CD4-positive, alpha-beta T cell (primary cell): ENCODE measurements around the gene JAG1. TPM values are rescaled to one million over a fixed set of nuclear protein-coding genes. Genes with fewer than 3 reads are reported as not detected.

Experiments
- ATAC-seq: fragments of 200-7000 bp; cut with Tn5 transposase; one replicate; pipeline ENCODE4 v1.10.0; 2022; ENCODE audit warnings: mild to moderate bottlenecking; ENCODE audit not compliant: poor library complexity
- CTCF ChIA-PET: fragments of 350-600 bp; sonication (Branson Sonifier 250); formaldehyde crosslinking; loops from one replicate; lab custom pipeline; 2021; ENCODE audit warnings: antibody characterized with exemption, inconsistent platforms; lab: Charles Lee
- POLR2A ChIA-PET: fragments of 350-600 bp; sonication (Branson Sonifier 250); formaldehyde crosslinking; loops from one replicate; lab custom pipeline; 2021; ENCODE audit warnings: antibody characterized with exemption, inconsistent platforms; lab: Charles Lee
- DNase-seq, 14 experiments: peaks; one replicate each; pipeline ENCODE4 v3.0.0-alpha.2; 2013 to 2020; ENCODE audit warnings: mixed read lengths in 2 of 14
- H3K27ac ChIP-seq, 2 donors: one replicate each; pipeline versions ENCODE4 v1.5.1 to v1.7.0; 2013; ENCODE audit warnings: low read length in 2 of 2, low read depth in 1 of 2, mild to moderate bottlenecking in 1 of 2
- H3K27me3 ChIP-seq, 2 experiments: 1 replicate in 1 of 2; 2 replicates in 1 of 2; pipeline versions ENCODE4 v1.6.1 to v1.7.0; 2013; ENCODE audit warnings: low read length in 2 of 2, control low read depth in 1 of 2, mild to moderate bottlenecking in 1 of 2, moderate library complexity in 1 of 2; ENCODE audit not compliant: insufficient read depth in 2 of 2, control insufficient read depth in 1 of 2
- H3K36me3 ChIP-seq: one replicate; pipeline ENCODE4 v1.6.1; 2013; ENCODE audit warnings: low read length, control low read depth; ENCODE audit not compliant: insufficient read depth
- H3K4me1 ChIP-seq: one replicate; pipeline ENCODE4 v1.6.1; 2013; ENCODE audit warnings: low read length, control low read depth; ENCODE audit not compliant: insufficient read depth
- H3K4me3 ChIP-seq: one replicate; pipeline ENCODE4 v1.5.1; 2013; ENCODE audit warnings: mild to moderate bottlenecking, low read length, moderate library complexity
- H3K9me3 ChIP-seq, 2 experiments: 1 replicate in 1 of 2; 2 replicates in 1 of 2; pipeline versions ENCODE4 v1.6.1 to v1.7.0; 2013; ENCODE audit warnings: low read length in 2 of 2, mild to moderate bottlenecking in 2 of 2, control low read depth in 1 of 2, moderate library complexity in 1 of 2; ENCODE audit not compliant: control insufficient read depth in 1 of 2, insufficient read depth in 1 of 2
- H3K27ac Mint-ChIP-seq: one replicate; pipeline ENCODE4 v1.8.0; 2020; ENCODE audit warnings: mixed read lengths
- H3K27me3 Mint-ChIP-seq: one replicate; pipeline ENCODE4 v1.8.0; 2021; ENCODE audit warnings: mixed read lengths
- H3K36me3 Mint-ChIP-seq: one replicate; pipeline ENCODE4 v1.8.0; 2021; ENCODE audit warnings: low read depth, mixed read lengths
- H3K4me1 Mint-ChIP-seq: one replicate; pipeline ENCODE4 v1.8.0; 2021; ENCODE audit warnings: low read depth, mixed read lengths
- H3K4me3 Mint-ChIP-seq: one replicate; pipeline ENCODE4 v1.8.0; 2020; ENCODE audit warnings: mild to moderate bottlenecking, mixed read lengths
- H3K9me3 Mint-ChIP-seq: one replicate; pipeline ENCODE4 v1.8.0; 2020; ENCODE audit warnings: mixed read lengths
- intact Hi-C, 2 experiments: fragments of 100-400 bp; cut with DNase I in 1 of 2; cut with micrococcal nuclease in 1 of 2; formaldehyde crosslinking; loops; one replicate each; pipeline versions ENCODE4 v1.15.1 to v1.9.0; 2023 to 2025; cut with DNase I, micrococcal nuclease
- total RNA-seq, 174 experiments: library from RNA in 2 of 174; stranded (reverse) in 2 of 174; gene quantifications; one replicate each; pipeline ENCODE4 v1.2.3 and lab custom pipeline; 2021 to 2026
- TF ChIP-seq, protein P1 (sequence below): fragments of 200-600 bp; IDR thresholded peaks from one replicate; pipeline ENCODE4 v1.8.0; 2022; ENCODE audit warnings: antibody characterized with exemption, mild to moderate bottlenecking

Gene JAG1
- total RNA-seq, 2 experiments from 2014 or later, result 0.77 to 1.2 TPM

DNA sequence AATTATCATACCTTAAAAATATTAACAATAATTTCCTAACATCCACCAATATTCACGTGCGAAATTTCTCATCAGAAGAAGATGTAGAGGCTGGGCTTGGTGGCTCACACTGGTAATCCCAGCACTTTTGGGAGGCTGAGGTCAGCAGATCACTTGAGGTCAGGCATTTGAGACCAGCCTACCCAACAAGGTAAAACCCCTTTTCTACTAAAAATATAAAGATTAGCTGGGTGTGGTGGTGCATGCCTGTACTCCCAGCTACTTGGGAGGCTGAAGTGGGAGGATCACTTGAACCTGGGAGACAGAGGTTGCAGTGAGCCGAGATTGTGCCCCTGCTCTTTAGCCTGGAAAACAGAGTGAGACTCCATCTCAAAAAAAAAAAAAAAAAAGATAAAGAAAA lies 36.1 kb upstream of the JAG1 start:
- Histone ChIP-seq H3K9me3 (peaks cover 0 to 3% of the 10 kb centered on the region in 2 experiments), H3K36me3 (no peaks in the 10 kb centered on the region), H3K4me1 (no peaks in the 10 kb centered on the region), H3K27ac (no peak overlapping the region), H3K27me3 (peaks cover 0 to 4% of the 10 kb centered on the region in 2 experiments), H3K4me3 (no peak overlapping the region)
- Mint-ChIP-seq H3K4me1 (no peaks in the 10 kb centered on the region), H3K36me3 (no peaks in the 10 kb centered on the region), H3K27me3 (peaks cover 15% of the 10 kb centered on the region), H3K27ac (no peak overlapping the region), H3K4me3 (no peak overlapping the region), H3K9me3 (no peaks in the 10 kb centered on the region)
- POLR2A ChIA-PET, result no interaction called here
- no peak for ATAC-seq
- CTCF ChIA-PET, result no interaction called here
- no peak for DNase-seq
- intact Hi-C loops, result no loop called here
- TF ChIP-seq, protein P1, sequence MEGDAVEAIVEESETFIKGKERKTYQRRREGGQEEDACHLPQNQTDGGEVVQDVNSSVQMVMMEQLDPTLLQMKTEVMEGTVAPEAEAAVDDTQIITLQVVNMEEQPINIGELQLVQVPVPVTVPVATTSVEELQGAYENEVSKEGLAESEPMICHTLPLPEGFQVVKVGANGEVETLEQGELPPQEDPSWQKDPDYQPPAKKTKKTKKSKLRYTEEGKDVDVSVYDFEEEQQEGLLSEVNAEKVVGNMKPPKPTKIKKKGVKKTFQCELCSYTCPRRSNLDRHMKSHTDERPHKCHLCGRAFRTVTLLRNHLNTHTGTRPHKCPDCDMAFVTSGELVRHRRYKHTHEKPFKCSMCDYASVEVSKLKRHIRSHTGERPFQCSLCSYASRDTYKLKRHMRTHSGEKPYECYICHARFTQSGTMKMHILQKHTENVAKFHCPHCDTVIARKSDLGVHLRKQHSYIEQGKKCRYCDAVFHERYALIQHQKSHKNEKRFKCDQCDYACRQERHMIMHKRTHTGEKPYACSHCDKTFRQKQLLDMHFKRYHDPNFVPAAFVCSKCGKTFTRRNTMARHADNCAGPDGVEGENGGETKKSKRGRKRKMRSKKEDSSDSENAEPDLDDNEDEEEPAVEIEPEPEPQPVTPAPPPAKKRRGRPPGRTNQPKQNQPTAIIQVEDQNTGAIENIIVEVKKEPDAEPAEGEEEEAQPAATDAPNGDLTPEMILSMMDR, result no peak

DNA sequence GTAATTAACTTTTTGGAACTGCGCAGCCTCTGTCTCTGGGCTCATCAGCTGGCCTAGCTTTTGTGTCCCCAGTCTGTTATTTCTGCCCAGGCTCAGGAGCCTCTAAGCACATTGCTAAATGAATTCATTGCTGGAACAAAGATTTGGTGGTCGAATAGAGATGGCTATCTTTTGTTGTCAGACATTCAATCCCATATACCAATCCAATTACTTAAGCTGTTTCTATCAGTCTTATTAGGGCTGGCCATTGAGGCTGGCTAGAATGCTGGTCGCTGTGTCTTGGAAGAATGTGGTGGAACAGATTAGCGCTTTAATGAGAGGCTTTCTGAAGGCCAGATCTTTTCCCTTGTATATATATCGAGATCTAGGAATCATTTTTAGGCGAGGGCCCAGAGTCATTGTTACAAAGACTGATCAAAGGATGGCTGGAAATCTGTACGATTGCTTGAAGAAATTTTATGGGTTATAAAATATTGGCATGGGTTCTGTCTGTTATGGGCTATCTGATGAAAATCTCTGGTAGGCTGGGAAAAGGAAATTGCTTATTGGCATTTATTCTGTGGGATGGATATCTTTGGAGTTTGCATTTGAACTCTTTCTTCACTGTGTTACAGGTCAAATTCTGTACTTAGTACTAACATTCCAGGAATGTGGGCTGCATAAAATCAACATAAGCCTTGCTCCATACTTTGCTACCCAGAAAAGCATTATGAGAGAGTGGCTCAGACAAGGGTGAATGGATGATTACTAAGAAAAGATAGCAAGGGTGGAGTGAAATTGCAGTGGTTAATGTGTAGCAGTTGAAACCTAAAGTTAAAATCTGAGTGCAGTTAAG lies 34.8 kb upstream of the JAG1 start:
- ATAC-seq, result no peak
- POLR2A ChIA-PET, result no interaction called here

DNA sequence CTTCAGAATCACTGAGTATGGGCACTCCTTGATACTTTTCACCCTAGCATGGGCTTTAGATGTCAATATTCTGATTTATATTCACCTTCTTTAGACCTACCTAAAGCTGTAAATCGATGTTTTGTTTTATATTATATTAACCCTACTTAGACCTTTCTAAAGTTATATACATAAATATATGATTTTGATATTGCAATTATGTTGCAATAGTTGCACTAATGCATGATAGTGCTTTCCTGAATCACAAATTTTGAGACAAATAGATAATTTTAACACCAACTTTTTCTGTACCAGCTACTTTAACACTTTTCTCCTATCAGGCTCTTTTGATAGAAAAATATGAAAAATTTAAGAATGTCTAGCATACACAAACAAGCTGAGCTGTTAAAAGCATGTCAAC lies 34.0 kb upstream of the JAG1 start:
- no peak overlapping the region for H3K27ac ChIP-seq
- no peak overlapping the region for H3K4me3 ChIP-seq
- peaks cover 3 to 4% of the 10 kb centered on the region in 2 experiments for H3K9me3 ChIP-seq
- H3K36me3 Mint-ChIP-seq, result no peaks in the 10 kb centered on the region
- H3K27me3 Mint-ChIP-seq, result peaks cover 11% of the 10 kb centered on the region
- no peaks in the 10 kb centered on the region for H3K4me1 Mint-ChIP-seq
- peaks cover 0 to under 1% of the 10 kb centered on the region in 2 experiments for H3K27me3 ChIP-seq
- ChIA-PET CTCF (no interaction called here), POLR2A (no interaction called here)
- H3K36me3 ChIP-seq, result no peaks in the 10 kb centered on the region
- ATAC-seq, result no peak
- TF ChIP-seq, protein P1, result no peak
- H3K4me3 Mint-ChIP-seq, result no peak overlapping the region
- no peak for DNase-seq
- no peaks in the 10 kb centered on the region for H3K4me1 ChIP-seq
- intact Hi-C loops, result no loop called here
- H3K27ac Mint-ChIP-seq, result no peak overlapping the region
- H3K9me3 Mint-ChIP-seq, result no peaks in the 10 kb centered on the region

More for the DNA sequence above, 34.8 kb upstream of the JAG1 start:
- no peak overlapping the region for H3K4me3 ChIP-seq
- H3K4me1 ChIP-seq, result no peaks in the 10 kb centered on the region
- no peak overlapping the region for H3K4me3 Mint-ChIP-seq
- intact Hi-C loops, result no loop called here
- H3K36me3 ChIP-seq, result no peaks in the 10 kb centered on the region
- no peaks in the 10 kb centered on the region for H3K4me1 Mint-ChIP-seq
- peaks cover 0 to 4% of the 10 kb centered on the region in 2 experiments for H3K27me3 ChIP-seq
- no peak overlapping the region for H3K27ac ChIP-seq
- H3K36me3 Mint-ChIP-seq, result no peaks in the 10 kb centered on the region
- H3K9me3 ChIP-seq, result peaks cover 3 to 4% of the 10 kb centered on the region in 2 experiments
- DNase-seq, result no peak
- TF ChIP-seq, protein P1, result no peak
- H3K27ac Mint-ChIP-seq, result no peak overlapping the region
- peaks cover 11% of the 10 kb centered on the region for H3K27me3 Mint-ChIP-seq
- CTCF ChIA-PET, result no interaction called here
- H3K9me3 Mint-ChIP-seq, result no peaks in the 10 kb centered on the region
